Prostate gland (tissue), 2 donors: ENCODE measurements around the gene CAMSAP2.

ENCODE experiments used
- POLR2A ChIP-seq: fragments of 450-650 bp; IDR thresholded peaks from one replicate; pipeline ENCODE4 v1.6.1; 2016; ENCODE audit warnings: antibody characterized with exemption, mild to moderate bottlenecking
- POLR2AphosphoS5 ChIP-seq: sonication (generic); formaldehyde crosslinking; IDR thresholded peaks from one replicate; pipeline ENCODE4 v1.6.1; 2017; ENCODE audit warnings: antibody characterized with exemption
- TF ChIP-seq, protein P1 (sequence below), 4 experiments: fragments of 200-600 bp in 2 of 4; fragments of 450-650 bp in 2 of 4; sonication (generic) in 2 of 4; IDR thresholded peaks; 1 replicate in 3 of 4; 2 replicates in 1 of 4; pipeline ENCODE4 v1.5.1; 2016 to 2019; ENCODE audit warnings: antibody characterized with exemption in 4 of 4, mild to moderate bottlenecking in 2 of 4, moderate library complexity in 2 of 4

DNA sequence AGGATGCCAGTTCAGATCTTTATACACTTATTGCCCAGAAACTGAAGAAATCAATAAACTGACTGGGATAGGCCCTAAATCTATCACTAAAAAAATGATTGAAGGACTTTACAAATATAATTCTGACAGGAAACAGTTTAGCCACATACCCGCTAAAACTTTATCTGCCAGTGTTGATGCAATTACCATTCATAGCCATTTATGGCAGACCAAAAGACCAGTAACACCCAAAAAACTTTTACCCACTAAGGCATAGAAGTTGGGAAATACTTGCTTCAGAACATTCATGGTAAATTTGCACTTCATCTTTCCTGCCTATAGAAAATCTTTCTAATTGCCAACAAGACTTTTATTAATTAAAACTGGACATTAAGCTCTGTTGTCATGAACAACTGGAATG is 119.1 kb downstream of the CAMSAP2 start:
- TF ChIP-seq POLR2A (no peak), POLR2AphosphoS5 (no peak)
- TF ChIP-seq, protein P1, sequence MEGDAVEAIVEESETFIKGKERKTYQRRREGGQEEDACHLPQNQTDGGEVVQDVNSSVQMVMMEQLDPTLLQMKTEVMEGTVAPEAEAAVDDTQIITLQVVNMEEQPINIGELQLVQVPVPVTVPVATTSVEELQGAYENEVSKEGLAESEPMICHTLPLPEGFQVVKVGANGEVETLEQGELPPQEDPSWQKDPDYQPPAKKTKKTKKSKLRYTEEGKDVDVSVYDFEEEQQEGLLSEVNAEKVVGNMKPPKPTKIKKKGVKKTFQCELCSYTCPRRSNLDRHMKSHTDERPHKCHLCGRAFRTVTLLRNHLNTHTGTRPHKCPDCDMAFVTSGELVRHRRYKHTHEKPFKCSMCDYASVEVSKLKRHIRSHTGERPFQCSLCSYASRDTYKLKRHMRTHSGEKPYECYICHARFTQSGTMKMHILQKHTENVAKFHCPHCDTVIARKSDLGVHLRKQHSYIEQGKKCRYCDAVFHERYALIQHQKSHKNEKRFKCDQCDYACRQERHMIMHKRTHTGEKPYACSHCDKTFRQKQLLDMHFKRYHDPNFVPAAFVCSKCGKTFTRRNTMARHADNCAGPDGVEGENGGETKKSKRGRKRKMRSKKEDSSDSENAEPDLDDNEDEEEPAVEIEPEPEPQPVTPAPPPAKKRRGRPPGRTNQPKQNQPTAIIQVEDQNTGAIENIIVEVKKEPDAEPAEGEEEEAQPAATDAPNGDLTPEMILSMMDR (IDR thresholded peaks at IDR 0.05) = no peak
